Upper lobe of right lung (tissue), 1 donor: ENCODE data around the gene JHY. TPM values are rescaled to one million over a fixed set of nuclear protein-coding genes. Genes with fewer than 3 reads are reported as not detected.

ENCODE experiments used
- ATAC-seq: fragments of 200-7000 bp; cut with Tn5 transposase; one replicate; pipeline ENCODE4 v1.9.1; 2020; ENCODE audit warnings: mild to moderate bottlenecking, moderate library complexity
- DNase-seq: peaks from one replicate; pipeline ENCODE4 v3.0.0-alpha.2; 2020
- H3K27ac ChIP-seq: fragments of 200-600 bp; one replicate; pipeline ENCODE4 v1.8.0; 2022
- H3K27me3 ChIP-seq: fragments of 200-600 bp; one replicate; pipeline ENCODE4 v1.8.0; 2022; ENCODE audit warnings: mild to moderate bottlenecking
- H3K36me3 ChIP-seq: fragments of 200-600 bp; one replicate; pipeline ENCODE4 v1.8.0; 2022
- H3K4me1 ChIP-seq: fragments of 200-600 bp; one replicate; pipeline ENCODE4 v1.8.0; 2022
- H3K4me3 ChIP-seq: fragments of 200-600 bp; one replicate; pipeline ENCODE4 v1.8.0; 2022; ENCODE audit warnings: mild to moderate bottlenecking
- H3K9me3 ChIP-seq: fragments of 200-600 bp; one replicate; pipeline ENCODE4 v1.8.0; 2022
- CTCF ChIP-seq: fragments of 200-600 bp; IDR thresholded peaks from one replicate; pipeline ENCODE4 v1.8.0; 2022; ENCODE audit warnings: antibody characterized with exemption
- intact Hi-C: fragments of 100-400 bp; cut with DNase I; formaldehyde crosslinking; loops from one replicate; pipeline ENCODE4 v1.11.0; 2022
- total RNA-seq: library from RNA; stranded (reverse); fragmentation: NEBNext Ultra II Directional; extraction: Animal tissue kit (Norgen Biotek cat#: 25700); gene quantifications from one replicate; pipeline ENCODE4 v1.2.1, GENCODE V29; 2021
- donor health status: DM: no; HTN: yes; CAD: no; lungs with severe emphysema.

The JHY gene
- total RNA-seq, 1 donor from 2014 or later: 8.9 TPM

GRCh38 chr11:122978299-122978620 lies 95.7 kb downstream of the JHY start:
- TF ChIP-seq CTCF: no peak
- peaks cover 99% of the 10 kb centered on the region for H3K27me3 ChIP-seq
- H3K36me3 ChIP-seq: no peaks in the 10 kb centered on the region
- no peak overlapping the region for H3K27ac ChIP-seq
- DNase-seq (no peak), ATAC-seq (no peak)
- peaks cover 9% of the 10 kb centered on the region for H3K4me1 ChIP-seq
- intact Hi-C loops: no loop called here
- H3K9me3 ChIP-seq: no peaks in the 10 kb centered on the region
- no peak overlapping the region for H3K4me3 ChIP-seq

- TF ChIP-seq CTCF: no peak
- intact Hi-C loops: no loop called here
- H3K4me3 ChIP-seq: no peak overlapping the region
- H3K27ac ChIP-seq: no peak overlapping the region
- no peaks in the 10 kb centered on the region for H3K9me3 ChIP-seq
- H3K36me3 ChIP-seq: no peaks in the 10 kb centered on the region
- ATAC-seq (no peak), DNase-seq (no peak)
- peaks cover 99% of the 10 kb centered on the region for H3K27me3 ChIP-seq
- H3K4me1 ChIP-seq: peaks cover 13% of the 10 kb centered on the region
These were observed 96.7 kb downstream of the JHY start for GRCh38 chr11:122979103-122979814.

- TF ChIP-seq CTCF: no peak
- H3K4me1 ChIP-seq: peaks cover 18% of the 10 kb centered on the region
- intact Hi-C loops: no loop called here
- DNase-seq (no peak), ATAC-seq (no peak)
- H3K27ac ChIP-seq: no peak overlapping the region
- peaks cover 100% of the 10 kb centered on the region for H3K27me3 ChIP-seq
- H3K9me3 ChIP-seq: no peaks in the 10 kb centered on the region
- no peaks in the 10 kb centered on the region for H3K36me3 ChIP-seq
- H3K4me3 ChIP-seq: no peak overlapping the region
These were observed 97.4 kb downstream of the JHY start for GRCh38 chr11:122979815-122980595.

- peak; percentile 78 for DNase-seq
- Histone ChIP-seq H3K9me3 (no peaks in the 10 kb centered on the region), H3K36me3 (no peaks in the 10 kb centered on the region), H3K27me3 (peaks cover 100% of the 10 kb centered on the region), H3K27ac (no peak within 1 kb of the TSS), H3K4me1 (peaks cover 18% of the 10 kb centered on the region), H3K4me3 (no peak within 1 kb of the TSS)
- peak; percentile 85 for ATAC-seq
- TF ChIP-seq CTCF: no peak
- intact Hi-C loops: no loop called here
These were observed 99.1 kb downstream of the JHY start, which contains the start of gene BSX for GRCh38 chr11:122981388-122982264. Gene BSX, minus strand, starts transcription at chr11:122981834. Its CDS starts 163 bp downstream, at chr11:122981671.

- Histone ChIP-seq H3K4me1 (peaks cover 9% of the 10 kb centered on the region), H3K36me3 (no peaks in the 10 kb centered on the region), H3K4me3 (peak overlapping the region; percentile 63), H3K27me3 (peaks cover 89% of the 10 kb centered on the region), H3K27ac (no peak overlapping the region), H3K9me3 (no peaks in the 10 kb centered on the region)
- DNase-seq: no peak
- ATAC-seq: no peak
- intact Hi-C loops: no loop called here
- no peak for TF ChIP-seq CTCF
These were observed 101.1 kb downstream of the JHY start for GRCh38 chr11:122983438-122984185.
